Prostate gland (tissue), 2 donors: Measurements from ENCODE around the gene ARSG. TPM values are rescaled to one million over a fixed set of nuclear protein-coding genes. Genes with fewer than 3 reads are reported as not detected.
A peak's percentile ranks its signal among the peaks of the same experiment; 100 is the strongest.

ENCODE experiments used
- DNase-seq: peaks from one replicate; pipeline ENCODE4 v3.0.0-alpha.2; 2019; ENCODE audit warnings: low spot score
- H3K27ac ChIP-seq, 2 donors: fragments of 200-600 bp; sonication (generic); 2 replicates each; pipeline ENCODE4 v1.5.1; 2017 to 2019
- H3K27me3 ChIP-seq: fragments of 200-600 bp; sonication (generic); replicated peaks from 2 replicates; pipeline ENCODE4 v1.5.1; 2019; ENCODE audit not compliant: insufficient read depth
- H3K36me3 ChIP-seq, 2 donors: fragments of 200-600 bp; sonication (generic); 1 replicate in 1 of 2; 2 replicates in 1 of 2; pipeline versions ENCODE4 v1.5.1 to v1.8.1; 2017 to 2019
- H3K4me1 ChIP-seq: fragments of 200-600 bp; sonication (generic); replicated peaks from 2 replicates; pipeline ENCODE4 v1.5.1; 2019
- H3K4me3 ChIP-seq, 2 donors: fragments of 200-600 bp; sonication (generic); 2 replicates each; pipeline ENCODE4 v1.5.1; 2017 to 2019
- H3K9me3 ChIP-seq: fragments of 200-600 bp; sonication (generic); 2 replicates; pipeline ENCODE4 v1.5.1; 2017
- POLR2A ChIP-seq: fragments of 450-650 bp; IDR thresholded peaks from one replicate; pipeline ENCODE4 v1.6.1; 2016; ENCODE audit warnings: antibody characterized with exemption, mild to moderate bottlenecking
- POLR2AphosphoS5 ChIP-seq: sonication (generic); formaldehyde crosslinking; IDR thresholded peaks from one replicate; pipeline ENCODE4 v1.6.1; 2017; ENCODE audit warnings: antibody characterized with exemption
- WGBS: methylation state at CpG from one replicate; pipeline ENCODE4 v1.1.5; 2018; 5-methylcytosine and 5-hydroxymethylcytosine counted together
- intact Hi-C: fragments of 100-400 bp; cut with DNase I; formaldehyde crosslinking; loops from one replicate; pipeline ENCODE4 v1.14.2; 2022
- total RNA-seq, 2 donors: library from RNA; depleted of rRNA; stranded (reverse); fragments of >200 nt; gene quantifications; one replicate each; pipeline ENCODE4 v1.1.0, GENCODE V29; 2016
- TF ChIP-seq, protein P1 (sequence below), 4 experiments: fragments of 200-600 bp in 2 of 4; fragments of 450-650 bp in 2 of 4; sonication (generic) in 2 of 4; IDR thresholded peaks; 1 replicate in 3 of 4; 2 replicates in 1 of 4; pipeline ENCODE4 v1.5.1; 2016 to 2019; ENCODE audit warnings: antibody characterized with exemption in 4 of 4, mild to moderate bottlenecking in 2 of 4, moderate library complexity in 2 of 4

ARSG gene
- total RNA-seq, 2 donors from 2014 or later: 1.5 to 8.3 TPM

DNA sequence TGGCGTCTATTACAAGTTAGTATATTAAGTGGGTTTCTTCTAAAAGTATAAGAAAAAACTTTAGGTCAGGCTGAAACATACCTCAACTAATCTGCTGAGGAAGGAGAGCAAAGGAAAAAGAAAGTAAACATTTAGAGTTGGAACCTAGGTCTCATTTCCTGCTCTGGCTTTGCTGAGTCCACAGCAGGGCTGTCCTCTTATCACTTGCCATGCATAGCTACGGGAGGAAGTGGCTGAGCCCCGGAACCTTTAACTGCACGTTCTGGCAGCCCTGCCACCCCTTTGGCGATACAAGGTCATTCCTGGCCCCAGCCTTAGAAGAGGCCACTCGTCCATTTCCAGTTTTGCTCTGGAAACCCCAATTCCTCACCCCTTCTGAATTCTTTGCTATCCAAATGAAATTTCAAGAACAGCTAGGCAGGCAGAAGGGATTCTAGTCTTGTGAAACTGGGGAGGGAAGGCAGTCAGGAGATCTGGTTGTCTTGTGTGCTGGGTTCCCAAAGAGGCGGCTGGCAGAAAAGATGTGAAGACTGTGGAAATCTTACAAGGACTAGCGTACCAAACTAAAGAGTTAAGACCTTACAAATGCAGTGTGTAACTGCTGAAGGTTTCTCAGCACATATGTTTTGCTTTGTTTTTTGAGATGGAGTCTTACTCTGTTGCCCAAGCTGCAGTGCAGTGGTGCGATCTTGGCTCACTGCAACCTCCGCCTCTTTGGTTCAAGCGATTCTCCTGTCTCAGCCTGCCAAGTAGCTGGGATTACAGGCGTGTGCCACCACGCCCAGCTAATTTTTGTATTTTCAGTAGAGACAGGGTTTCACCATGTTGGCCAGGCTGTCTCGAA is 146.9 kb downstream of the ARSG start:
- no peaks in the 10 kb centered on the region for H3K9me3 ChIP-seq
- WGBS: 73% methylated on average over 14 of the region's 14 CpGs
- no peaks in the 10 kb centered on the region for H3K27me3 ChIP-seq
- intact Hi-C loops: loop anchor here (5.0 kb wide), 1 partner anchor 176 kb away; no protein-coding TSS in a partner anchor
- TF ChIP-seq POLR2AphosphoS5 (no peak), POLR2A (no peak)
- TF ChIP-seq, protein P1, sequence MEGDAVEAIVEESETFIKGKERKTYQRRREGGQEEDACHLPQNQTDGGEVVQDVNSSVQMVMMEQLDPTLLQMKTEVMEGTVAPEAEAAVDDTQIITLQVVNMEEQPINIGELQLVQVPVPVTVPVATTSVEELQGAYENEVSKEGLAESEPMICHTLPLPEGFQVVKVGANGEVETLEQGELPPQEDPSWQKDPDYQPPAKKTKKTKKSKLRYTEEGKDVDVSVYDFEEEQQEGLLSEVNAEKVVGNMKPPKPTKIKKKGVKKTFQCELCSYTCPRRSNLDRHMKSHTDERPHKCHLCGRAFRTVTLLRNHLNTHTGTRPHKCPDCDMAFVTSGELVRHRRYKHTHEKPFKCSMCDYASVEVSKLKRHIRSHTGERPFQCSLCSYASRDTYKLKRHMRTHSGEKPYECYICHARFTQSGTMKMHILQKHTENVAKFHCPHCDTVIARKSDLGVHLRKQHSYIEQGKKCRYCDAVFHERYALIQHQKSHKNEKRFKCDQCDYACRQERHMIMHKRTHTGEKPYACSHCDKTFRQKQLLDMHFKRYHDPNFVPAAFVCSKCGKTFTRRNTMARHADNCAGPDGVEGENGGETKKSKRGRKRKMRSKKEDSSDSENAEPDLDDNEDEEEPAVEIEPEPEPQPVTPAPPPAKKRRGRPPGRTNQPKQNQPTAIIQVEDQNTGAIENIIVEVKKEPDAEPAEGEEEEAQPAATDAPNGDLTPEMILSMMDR (IDR thresholded peaks at IDR 0.05): no peak
- H3K4me3 ChIP-seq: no peak overlapping the region
- H3K27ac ChIP-seq: peak overlapping the region; percentile 47 to 51
- peaks cover 3 to 9% of the 10 kb centered on the region in 2 donors for H3K36me3 ChIP-seq
- H3K4me1 ChIP-seq: peaks cover 17% of the 10 kb centered on the region
- no peak for DNase-seq

- no peak for DNase-seq
- intact Hi-C loops: loop anchor here (5.0 kb wide), 1 partner anchor 177 kb away; no protein-coding TSS in a partner anchor
- TF ChIP-seq, protein P1 (IDR thresholded peaks at IDR 0.05): no peak
- no peak for TF ChIP-seq POLR2AphosphoS5
- TF ChIP-seq POLR2A: no peak
- Histone ChIP-seq H3K4me3 (no peak overlapping the region), H3K4me1 (peaks cover 26% of the 10 kb centered on the region), H3K9me3 (no peaks in the 10 kb centered on the region), H3K36me3 (no peaks in the 10 kb centered on the region), H3K27me3 (no peaks in the 10 kb centered on the region), H3K27ac (peak overlapping the region; percentile 36 to 81)
- WGBS: 62% methylated on average over 8 of the region's 8 CpGs
Observed at GRCh38 chr17:68439656-68440290, 148.5 kb downstream of the ARSG start.

DNA sequence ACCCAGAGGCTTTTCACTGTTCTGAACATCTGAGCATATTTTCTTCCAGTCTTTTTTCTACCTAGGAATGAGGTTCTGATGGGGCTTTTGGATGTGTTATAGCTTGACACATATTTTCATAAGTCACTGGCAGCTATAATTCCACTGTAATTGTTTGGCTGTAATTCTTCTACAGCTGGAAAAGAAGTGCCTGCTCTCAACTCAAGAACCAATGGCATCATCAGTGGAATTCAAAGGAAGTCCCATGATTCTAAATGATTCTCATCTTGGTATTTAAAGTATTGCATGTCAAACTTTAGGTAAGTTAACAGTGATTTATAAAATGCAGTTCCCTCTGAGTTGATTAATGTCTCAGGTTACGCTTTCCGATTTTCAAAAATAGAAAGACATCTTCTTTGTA is 149.2 kb downstream of the ARSG start:
- H3K36me3 ChIP-seq: no peaks in the 10 kb centered on the region
- DNase-seq: no peak
- H3K27ac ChIP-seq: peak overlapping the region; percentile 36 to 81
- no peaks in the 10 kb centered on the region for H3K9me3 ChIP-seq
- no peaks in the 10 kb centered on the region for H3K27me3 ChIP-seq
- no peak overlapping the region for H3K4me3 ChIP-seq
- TF ChIP-seq POLR2A (no peak), POLR2AphosphoS5 (no peak)
- TF ChIP-seq, protein P1 (IDR thresholded peaks at IDR 0.05): no peak
- 67% methylated on average over 2 of the region's 2 CpGs for whole genome bisulfite sequencing
- intact Hi-C loops: no loop called here
- H3K4me1 ChIP-seq: peaks cover 26% of the 10 kb centered on the region

DNA sequence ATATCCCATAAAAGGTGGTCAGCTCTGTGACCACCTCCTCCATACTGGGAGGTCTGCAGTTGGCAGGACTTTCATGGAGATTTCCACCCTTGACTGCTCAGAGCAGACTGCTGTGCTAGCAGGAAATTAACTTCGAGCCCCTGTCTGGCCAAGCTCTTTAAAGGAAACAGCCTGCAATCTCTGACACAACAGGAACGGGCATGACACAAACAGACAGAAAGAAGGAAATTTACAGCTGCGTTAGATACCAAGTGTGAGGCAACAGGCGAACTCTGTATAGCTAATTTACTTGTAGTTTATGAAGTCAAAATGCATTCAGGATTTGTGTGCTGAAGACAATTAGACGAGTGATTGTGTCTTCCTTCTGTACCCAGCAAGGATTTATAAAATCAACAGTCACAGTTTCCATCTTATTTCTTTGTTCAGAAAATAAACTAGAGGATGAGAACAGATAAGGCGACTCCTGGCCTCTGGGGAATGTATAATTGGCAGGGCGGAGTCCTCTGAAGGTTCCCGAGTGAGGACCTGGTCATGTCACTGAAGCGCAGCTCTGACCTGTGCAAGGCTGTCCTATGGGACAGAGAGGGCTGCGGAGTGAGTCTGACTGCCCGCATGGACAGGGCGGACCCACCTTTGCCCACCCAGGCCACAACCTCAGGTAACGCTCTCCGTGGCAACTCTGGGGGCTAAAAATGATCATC is 149.9 kb downstream of the ARSG start:
- intact Hi-C loops: no loop called here
- peaks cover 26% of the 10 kb centered on the region for H3K4me1 ChIP-seq
- no peak overlapping the region for H3K4me3 ChIP-seq
- WGBS: 65% methylated on average over 14 of the region's 14 CpGs
- H3K27ac ChIP-seq: peak overlapping the region; percentile 36 to 81
- no peaks in the 10 kb centered on the region for H3K9me3 ChIP-seq
- H3K36me3 ChIP-seq: no peaks in the 10 kb centered on the region
- TF ChIP-seq POLR2AphosphoS5: no peak
- TF ChIP-seq, protein P1 (IDR thresholded peaks at IDR 0.05): no peak
- TF ChIP-seq POLR2A: no peak
- H3K27me3 ChIP-seq: no peaks in the 10 kb centered on the region
- DNase-seq: no peak
